ENCODE data around the gene TTLL11. TPM values are rescaled to one million over a fixed set of nuclear protein-coding genes. Genes with fewer than 3 reads are reported as not detected.
A peak's percentile ranks its signal among the peaks of the same experiment; 100 is the strongest.

TTLL11 gene
- total RNA-seq, 1 experiment from 2014 or later, result 7.0 TPM

GRCh38 chr9:121815546-121816448 lies 277.3 kb downstream of the TTLL11 start:
- no peaks in the 10 kb centered on the region for H3K9me3 ChIP-seq (ENCODE audit: low read length)
- H3K4me1 ChIP-seq (ENCODE audit: insufficient read depth, low read length), result no peaks in the 10 kb centered on the region
- H3F3A ChIP-seq (ENCODE audit: low read length, unreplicated experiment), result no peaks in the 10 kb centered on the region
- H3K36me3 ChIP-seq (ENCODE audit: low read depth, low read length), result no peaks in the 10 kb centered on the region
- POLR2A ChIA-PET (ENCODE audit: unreplicated experiment), result interaction anchor here (0.6 kb wide), 1 partner anchor 16 kb away, joined by 10 read pairs; no protein-coding TSS in a partner anchor
- no peaks in the 10 kb centered on the region for H3K79me2 ChIP-seq (ENCODE audit: low read length)
- H3K27ac ChIP-seq (ENCODE audit: low read length), result no peak overlapping the region
- no peak overlapping the region for H3K9ac ChIP-seq (ENCODE audit: low read length)
- no peaks in the 10 kb centered on the region for H3K9me2 ChIP-seq (replicated peaks; ENCODE audit: low read length)
- TSS peak; percentile 7 for BruUV-seq (replicated peaks)
- CTCF ChIA-PET, result interaction anchor here (0.6 kb wide), 1 partner anchor 71 kb away, joined by 3 read pairs; no protein-coding TSS in a partner anchor
- DNase-seq (no peak), ATAC-seq (no peak)
- H3K27me3 ChIP-seq (ENCODE audit: low read length), result no peaks in the 10 kb centered on the region
- intact Hi-C loops (cut with micrococcal nuclease), result no loop called here
- no peak overlapping the region for H3K4me3 ChIP-seq (ENCODE audit: low read length)
- TF ChIP-seq EZH2phosphoT487 (IDR thresholded peaks at IDR 0.05; ENCODE audit: borderline replicate concordance, low read length) (no peak), CTCF (conservative IDR thresholded peaks at IDR 0.05; ENCODE audit: low read depth, low read length) (no peak), EZH2 (IDR thresholded peaks at IDR 0.05; ENCODE audit: low read length, unreplicated experiment) (no peak)
- no peaks in the 10 kb centered on the region for H4K20me1 ChIP-seq (ENCODE audit: low read length)
- no peak overlapping the region for H2AFZ ChIP-seq (ENCODE audit: low read length)
- no peak overlapping the region for H3K4me2 ChIP-seq (ENCODE audit: low read length)

- Histone ChIP-seq H3K9me2 (replicated peaks; ENCODE audit: low read length) (no peaks in the 10 kb centered on the region), H2AFZ (ENCODE audit: low read length) (no peak overlapping the region), H3K4me1 (ENCODE audit: insufficient read depth, low read length) (no peaks in the 10 kb centered on the region), H3K9me3 (ENCODE audit: low read length) (no peaks in the 10 kb centered on the region), H3F3A (ENCODE audit: low read length, unreplicated experiment) (no peaks in the 10 kb centered on the region), H4K20me1 (ENCODE audit: low read length) (no peaks in the 10 kb centered on the region), H3K4me3 (ENCODE audit: low read length) (no peak overlapping the region), H3K4me2 (ENCODE audit: low read length) (no peak overlapping the region), H3K27me3 (ENCODE audit: low read length) (no peaks in the 10 kb centered on the region), H3K79me2 (ENCODE audit: low read length) (no peaks in the 10 kb centered on the region), H3K9ac (ENCODE audit: low read length) (no peak overlapping the region), H3K36me3 (ENCODE audit: low read depth, low read length) (no peaks in the 10 kb centered on the region), H3K27ac (ENCODE audit: low read length) (no peak overlapping the region)
- no peak for TF ChIP-seq EZH2phosphoT487 (IDR thresholded peaks at IDR 0.05; ENCODE audit: borderline replicate concordance, low read length)
- no peak for TF ChIP-seq EZH2 (IDR thresholded peaks at IDR 0.05; ENCODE audit: low read length, unreplicated experiment)
- TF ChIP-seq CTCF (conservative IDR thresholded peaks at IDR 0.05; ENCODE audit: low read depth, low read length), result no peak
- BruUV-seq (replicated peaks), result no TSS peak
- POLR2A ChIA-PET (ENCODE audit: unreplicated experiment), result interaction anchor here (0.6 kb wide), 1 partner anchor 17 kb away, joined by 10 read pairs; no protein-coding TSS in a partner anchor
- CTCF ChIA-PET, result interaction anchor here (0.6 kb wide), 1 partner anchor 70 kb away, joined by 3 read pairs; no protein-coding TSS in a partner anchor
- ATAC-seq (no peak), DNase-seq (no peak)
- intact Hi-C loops (cut with micrococcal nuclease), result no loop called here
Observed at GRCh38 chr9:121815084-121815483, 278.0 kb downstream of the TTLL11 start.

DNA sequence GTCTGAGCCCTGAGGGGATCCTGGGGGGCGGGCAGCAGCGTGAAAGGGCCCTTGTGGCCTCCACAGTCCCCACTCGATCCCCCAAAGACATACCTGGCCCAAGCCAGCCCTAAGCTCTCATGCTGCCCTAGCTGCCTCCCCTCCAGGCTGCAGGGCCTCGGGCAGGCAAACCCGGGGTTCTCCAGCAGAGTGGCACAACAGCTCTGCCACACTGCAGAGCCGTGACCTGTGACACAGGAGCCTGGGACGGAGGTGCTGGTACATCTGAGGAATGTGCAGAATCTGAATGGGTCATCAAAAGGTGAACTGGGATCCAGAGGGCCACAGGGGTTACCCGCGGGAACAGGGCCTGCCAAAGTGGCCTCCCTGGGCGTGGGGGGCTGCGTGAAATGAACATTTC lies 278.5 kb downstream of the TTLL11 start:
- Histone ChIP-seq H3K9me3 (ENCODE audit: low read length) (no peaks in the 10 kb centered on the region), H3K79me2 (ENCODE audit: low read length) (no peaks in the 10 kb centered on the region), H3K36me3 (ENCODE audit: low read depth, low read length) (no peaks in the 10 kb centered on the region), H3K4me1 (ENCODE audit: insufficient read depth, low read length) (no peaks in the 10 kb centered on the region), H3K4me2 (ENCODE audit: low read length) (no peak overlapping the region), H3K9me2 (replicated peaks; ENCODE audit: low read length) (no peaks in the 10 kb centered on the region), H3K4me3 (ENCODE audit: low read length) (no peak overlapping the region), H3K27me3 (ENCODE audit: low read length) (no peaks in the 10 kb centered on the region), H4K20me1 (ENCODE audit: low read length) (no peaks in the 10 kb centered on the region), H3K9ac (ENCODE audit: low read length) (no peak overlapping the region), H3K27ac (ENCODE audit: low read length) (no peak overlapping the region), H2AFZ (ENCODE audit: low read length) (no peak overlapping the region), H3F3A (ENCODE audit: low read length, unreplicated experiment) (no peaks in the 10 kb centered on the region)
- intact Hi-C loops (cut with micrococcal nuclease), result no loop called here
- ATAC-seq, result no peak
- TF ChIP-seq EZH2 (IDR thresholded peaks at IDR 0.05; ENCODE audit: low read length, unreplicated experiment), result no peak
- TF ChIP-seq CTCF (conservative IDR thresholded peaks at IDR 0.05; ENCODE audit: low read depth, low read length), result no peak
- no peak for TF ChIP-seq EZH2phosphoT487 (IDR thresholded peaks at IDR 0.05; ENCODE audit: borderline replicate concordance, low read length)
- ChIA-PET CTCF (no interaction called here), POLR2A (ENCODE audit: unreplicated experiment) (no interaction called here)
- BruUV-seq (replicated peaks), result no TSS peak
- no peak for DNase-seq
